GM21723 (cell line): ENCODE measurements around the gene PRKD1.
"Not testable (repeated sequence)": the region's sequence is repeated elsewhere in the genome, so short reads cannot be mapped to it uniquely, and the experiment has no call there.

Source experiments
- ATAC-seq: cut with Tn5 transposase; IDR thresholded peaks from one replicate; pipeline ENCODE4 v1.9.1; 2021; ENCODE audit warnings: mild to moderate bottlenecking, moderate library complexity; ENCODE audit not compliant: unreplicated experiment

Gene PRKD1

DNA sequence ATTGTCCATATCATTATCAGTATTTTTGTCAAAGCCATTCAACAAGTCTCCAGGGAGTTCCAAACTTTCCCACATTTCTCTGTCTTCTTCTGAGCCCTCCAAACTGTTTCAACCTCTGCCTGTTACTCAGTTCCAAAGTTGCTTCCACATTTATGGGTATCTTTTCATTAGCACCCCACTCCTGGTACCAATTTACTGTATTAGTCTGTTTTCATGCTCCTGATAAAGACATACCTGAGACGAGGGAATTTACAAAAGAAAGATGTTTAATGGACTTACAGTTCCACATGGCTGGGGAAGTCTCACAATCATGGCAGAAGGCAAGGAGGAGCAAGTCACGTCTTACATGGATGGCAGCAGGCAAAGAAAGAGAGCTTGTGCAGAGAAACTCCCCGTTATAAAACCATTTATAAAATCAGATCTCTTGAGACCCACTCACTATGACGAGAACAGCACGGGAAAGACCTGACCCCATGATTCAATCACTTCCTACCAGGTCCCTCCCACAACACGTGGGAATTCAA is 87.2 kb downstream of the PRKD1 start:
- ATAC-seq, result not testable (repeated sequence)

- ATAC-seq, result not testable (repeated sequence)
Observed at GRCh38 chr14:29839691-29840090, 88.0 kb downstream of the PRKD1 start.

DNA sequence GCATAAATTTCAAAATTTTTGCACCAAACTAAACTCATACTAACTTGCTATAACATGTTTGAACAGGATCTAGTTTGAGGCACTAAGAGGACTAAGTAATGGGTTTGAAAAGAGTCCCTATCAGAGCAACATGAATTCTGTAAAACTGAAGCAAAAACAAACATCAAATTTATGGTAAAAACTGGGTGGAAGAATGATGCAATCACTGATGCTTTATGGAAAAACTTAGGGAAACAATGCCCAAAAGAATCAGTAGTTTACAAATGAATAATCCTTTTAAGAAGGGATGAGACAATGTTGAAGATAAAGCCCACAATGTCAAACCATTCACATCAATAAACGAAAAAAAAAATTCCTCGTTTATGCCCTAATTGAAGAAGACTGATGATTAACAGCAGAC is 88.9 kb downstream of the PRKD1 start:
- no peak for ATAC-seq

- ATAC-seq, result no peak
Observed at GRCh38 chr14:29836395-29836794, 91.3 kb downstream of the PRKD1 start.

GRCh38 chr14:29832042-29832441 is 95.6 kb downstream of the PRKD1 start:
- ATAC-seq, result no peak

GRCh38 chr14:29829851-29830250 is 97.8 kb downstream of the PRKD1 start:
- ATAC-seq, result no peak

DNA sequence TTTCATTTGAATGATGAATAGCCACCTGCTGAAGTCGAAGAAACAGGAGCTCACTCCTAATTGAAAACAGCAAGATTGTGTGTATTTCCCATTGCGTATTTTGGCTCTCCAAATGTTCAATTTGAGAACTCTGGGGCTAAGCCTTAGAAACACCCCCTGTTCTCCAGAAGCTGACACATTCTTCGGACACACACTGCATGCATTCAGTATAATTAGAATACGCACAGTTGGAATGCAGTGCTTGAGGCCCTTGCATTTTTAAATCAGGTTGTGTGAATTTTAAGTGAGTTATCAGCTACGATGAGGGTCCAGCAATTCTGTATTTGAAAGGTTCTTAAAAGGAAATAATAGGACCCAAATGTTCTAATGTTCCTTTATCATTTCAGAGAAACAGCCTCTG is 103.8 kb downstream of the PRKD1 start:
- ATAC-seq, result no peak

DNA sequence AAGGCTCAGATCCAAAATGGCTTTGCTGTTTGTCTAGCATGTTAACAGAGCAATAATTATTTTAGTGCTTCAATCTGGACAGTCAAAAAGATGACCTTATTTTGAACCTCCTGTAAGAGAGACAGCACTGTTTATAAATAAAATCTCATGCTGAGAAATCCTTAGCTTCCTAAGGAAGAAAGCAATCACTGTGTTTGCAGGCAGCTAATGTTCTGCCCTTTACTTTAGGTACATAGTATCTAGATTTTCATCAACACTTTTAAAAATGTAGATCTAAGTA is 105.3 kb downstream of the PRKD1 start:
- ATAC-seq, result no peak

DNA sequence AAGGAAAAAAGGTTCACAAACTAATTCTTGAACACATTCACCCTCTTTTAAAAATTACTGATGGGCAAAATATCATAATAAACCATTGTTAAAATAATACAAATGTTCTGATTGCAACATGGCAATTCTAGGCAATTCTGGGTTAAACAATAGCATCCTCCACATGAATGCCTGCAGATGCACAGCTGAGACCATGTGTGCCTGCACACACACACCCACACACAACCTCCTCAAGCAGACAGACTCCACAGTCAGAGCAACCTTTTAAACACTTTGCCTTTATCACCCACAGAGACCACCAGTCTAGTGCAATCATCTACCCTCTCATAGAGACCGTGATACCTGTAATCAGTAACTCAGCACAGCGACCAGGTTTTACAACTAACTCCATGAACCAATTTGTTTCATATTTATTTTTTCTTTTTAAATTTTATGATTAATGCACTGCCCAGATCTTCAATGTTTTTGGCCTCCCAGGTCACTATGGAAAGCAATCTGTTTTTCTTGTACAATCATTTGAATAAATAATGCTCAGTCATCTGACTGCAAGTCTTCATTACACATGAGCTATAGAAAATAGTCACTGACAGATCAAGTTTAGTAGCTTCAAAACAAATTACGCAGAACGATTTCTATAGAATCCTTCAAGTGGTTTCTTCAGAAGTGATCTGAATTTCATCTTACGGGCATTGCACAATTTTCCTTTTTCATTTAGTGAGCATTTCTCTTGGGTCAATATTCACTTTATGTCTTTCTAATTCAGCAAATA is 105.8 kb downstream of the PRKD1 start:
- no peak for ATAC-seq

GRCh38 chr14:29821242-29821641 is 106.4 kb downstream of the PRKD1 start:
- ATAC-seq, result no peak

GRCh38 chr14:29820785-29821184 is 106.9 kb downstream of the PRKD1 start:
- no peak for ATAC-seq

GRCh38 chr14:29817767-29818405 is 109.8 kb downstream of the PRKD1 start:
- ATAC-seq, result no peak

- no peak for ATAC-seq
Observed at GRCh38 chr14:29815016-29815674, 112.5 kb downstream of the PRKD1 start.

- no peak for ATAC-seq
Observed at GRCh38 chr14:29814156-29815015, 113.3 kb downstream of the PRKD1 start.

GRCh38 chr14:29810682-29811081 is 117.0 kb downstream of the PRKD1 start:
- ATAC-seq, result no peak

GRCh38 chr14:29810064-29810463 is 117.6 kb downstream of the PRKD1 start:
- no peak for ATAC-seq

- ATAC-seq, result no peak
Observed at GRCh38 chr14:29806124-29806517, 121.5 kb downstream of the PRKD1 start.

- no peak for ATAC-seq
Observed at GRCh38 chr14:29805415-29806123, 122.1 kb downstream of the PRKD1 start.

GRCh38 chr14:29804481-29805266 is 123.0 kb downstream of the PRKD1 start:
- no peak for ATAC-seq

DNA sequence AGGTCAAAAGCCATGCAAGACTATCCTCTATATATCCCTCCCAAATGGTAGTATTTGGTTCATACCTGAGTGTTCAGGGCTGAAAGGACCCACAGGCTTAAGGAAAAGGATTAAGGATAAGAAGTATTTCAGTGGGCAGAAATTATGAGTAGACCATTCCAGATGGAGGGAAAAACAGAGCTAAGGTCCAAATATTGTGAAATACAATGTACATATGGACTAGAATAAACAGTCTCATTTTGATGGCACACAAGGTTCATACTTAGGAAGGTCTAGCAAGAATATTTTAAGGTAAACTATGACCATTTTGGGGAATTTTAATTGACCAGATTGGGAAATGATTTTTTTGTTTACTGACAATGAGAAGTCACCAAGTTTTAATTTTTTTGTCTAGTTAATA is 124.6 kb downstream of the PRKD1 start:
- no peak for ATAC-seq
